ENCODE measurements around the gene CDHR2.

- TF ChIP-seq ZBTB17 (tag by site-specific recombination; IDR thresholded peaks at IDR 0.05) (no peak), CTCF (tag by site-specific recombination; IDR thresholded peaks at IDR 0.05) (no peak), GLI4 (tag by site-specific recombination; IDR thresholded peaks at IDR 0.05) (no peak), ATF2 (tag by site-specific recombination; IDR thresholded peaks at IDR 0.05; ENCODE audit: low read depth) (no peak)
- TF ChIP-seq, protein P1, sequence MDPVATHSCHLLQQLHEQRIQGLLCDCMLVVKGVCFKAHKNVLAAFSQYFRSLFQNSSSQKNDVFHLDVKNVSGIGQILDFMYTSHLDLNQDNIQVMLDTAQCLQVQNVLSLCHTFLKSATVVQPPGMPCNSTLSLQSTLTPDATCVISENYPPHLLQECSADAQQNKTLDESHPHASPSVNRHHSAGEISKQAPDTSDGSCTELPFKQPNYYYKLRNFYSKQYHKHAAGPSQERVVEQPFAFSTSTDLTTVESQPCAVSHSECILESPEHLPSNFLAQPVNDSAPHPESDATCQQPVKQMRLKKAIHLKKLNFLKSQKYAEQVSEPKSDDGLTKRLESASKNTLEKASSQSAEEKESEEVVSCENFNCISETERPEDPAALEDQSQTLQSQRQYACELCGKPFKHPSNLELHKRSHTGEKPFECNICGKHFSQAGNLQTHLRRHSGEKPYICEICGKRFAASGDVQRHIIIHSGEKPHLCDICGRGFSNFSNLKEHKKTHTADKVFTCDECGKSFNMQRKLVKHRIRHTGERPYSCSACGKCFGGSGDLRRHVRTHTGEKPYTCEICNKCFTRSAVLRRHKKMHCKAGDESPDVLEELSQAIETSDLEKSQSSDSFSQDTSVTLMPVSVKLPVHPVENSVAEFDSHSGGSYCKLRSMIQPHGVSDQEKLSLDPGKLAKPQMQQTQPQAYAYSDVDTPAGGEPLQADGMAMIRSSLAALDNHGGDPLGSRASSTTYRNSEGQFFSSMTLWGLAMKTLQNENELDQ (tag by site-specific recombination; IDR thresholded peaks at IDR 0.05; ENCODE audit: low read depth): no peak
These were observed 25.0 kb upstream of the CDHR2 start for GRCh38 chr5:176524138-176524537.
